GM19023 (cell line): ENCODE measurements around the gene THAP5.
A peak's percentile ranks its signal among the peaks of the same experiment; 100 is the strongest.

Experiments used
- ATAC-seq: cut with Tn5 transposase; IDR thresholded peaks from one replicate; pipeline ENCODE4 v1.9.1; 2021; ENCODE audit warnings: mild to moderate bottlenecking, moderate library complexity; ENCODE audit not compliant: unreplicated experiment

Gene THAP5, protein sequence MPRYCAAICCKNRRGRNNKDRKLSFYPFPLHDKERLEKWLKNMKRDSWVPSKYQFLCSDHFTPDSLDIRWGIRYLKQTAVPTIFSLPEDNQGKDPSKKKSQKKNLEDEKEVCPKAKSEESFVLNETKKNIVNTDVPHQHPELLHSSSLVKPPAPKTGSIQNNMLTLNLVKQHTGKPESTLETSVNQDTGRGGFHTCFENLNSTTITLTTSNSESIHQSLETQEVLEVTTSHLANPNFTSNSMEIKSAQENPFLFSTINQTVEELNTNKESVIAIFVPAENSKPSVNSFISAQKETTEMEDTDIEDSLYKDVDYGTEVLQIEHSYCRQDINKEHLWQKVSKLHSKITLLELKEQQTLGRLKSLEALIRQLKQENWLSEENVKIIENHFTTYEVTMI

DNA sequence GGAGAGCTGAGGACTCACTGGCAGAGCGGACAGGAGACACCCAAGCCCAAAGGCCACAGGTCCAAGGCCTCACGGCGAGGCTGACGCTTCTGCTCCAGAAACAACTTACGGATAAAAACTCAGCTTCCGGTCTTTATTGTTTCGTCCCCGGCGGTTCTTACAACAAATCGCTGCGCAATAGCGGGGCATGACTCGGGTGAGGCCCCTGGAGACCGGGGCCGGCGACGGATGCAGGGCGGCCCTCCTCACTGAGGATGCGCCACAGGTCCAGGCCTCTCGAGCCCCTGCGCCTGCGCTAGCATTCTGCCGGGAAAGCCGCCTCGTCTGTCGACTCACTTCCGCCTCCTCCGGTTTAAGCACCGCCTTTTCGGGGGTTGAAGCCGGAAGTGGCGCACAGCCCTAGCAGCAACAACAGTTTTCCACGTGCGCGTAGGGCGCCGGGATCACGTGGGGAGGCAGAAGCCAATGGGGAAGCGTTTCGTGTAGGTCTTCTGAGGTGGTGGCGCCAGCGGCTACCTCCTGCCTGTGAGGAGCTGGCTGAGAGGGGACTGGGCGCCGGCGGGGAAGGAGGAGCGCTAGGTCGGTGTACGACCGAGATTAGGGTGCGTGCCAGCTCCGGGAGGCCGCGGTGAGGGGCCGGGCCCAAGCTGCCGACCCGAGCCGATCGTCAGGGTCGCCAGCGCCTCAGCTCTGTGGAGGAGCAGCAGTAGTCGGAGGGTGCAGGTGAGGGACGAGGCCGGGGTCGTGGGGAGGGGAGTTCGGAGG lies at the start of gene THAP5, which contains the start of gene DNAJB9:
Gene THAP5 (minus strand): TSS at position 326 of the 765 bp plus-strand sequence. CDS start 137 bp downstream, at position 189.
Gene DNAJB9 (plus strand): TSS at position 494 of the 765 bp plus-strand sequence. CDS start 1,853 bp downstream, outside the sequence.
- ATAC-seq, result peak; percentile 96

DNA sequence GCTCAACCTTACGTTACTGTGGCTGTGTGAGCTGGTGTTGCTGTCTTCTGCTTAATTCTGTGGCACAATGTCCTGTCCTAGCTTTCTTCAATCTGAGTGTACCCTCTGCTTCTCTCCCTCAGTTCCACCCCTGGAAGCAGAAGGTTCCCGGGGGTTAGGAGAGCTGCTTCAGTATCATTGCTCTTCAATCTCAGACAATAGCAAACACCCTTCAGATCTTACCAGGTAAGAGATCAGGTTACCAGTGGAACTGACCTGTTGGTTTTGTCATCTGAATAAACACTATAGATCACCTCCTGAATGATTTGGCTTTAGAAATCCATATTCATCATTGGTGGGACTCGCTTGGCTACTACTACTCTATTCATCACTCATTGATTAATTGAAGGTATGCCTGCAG lies 48.5 kb upstream of the THAP5 start:
- ATAC-seq, result no peak

DNA sequence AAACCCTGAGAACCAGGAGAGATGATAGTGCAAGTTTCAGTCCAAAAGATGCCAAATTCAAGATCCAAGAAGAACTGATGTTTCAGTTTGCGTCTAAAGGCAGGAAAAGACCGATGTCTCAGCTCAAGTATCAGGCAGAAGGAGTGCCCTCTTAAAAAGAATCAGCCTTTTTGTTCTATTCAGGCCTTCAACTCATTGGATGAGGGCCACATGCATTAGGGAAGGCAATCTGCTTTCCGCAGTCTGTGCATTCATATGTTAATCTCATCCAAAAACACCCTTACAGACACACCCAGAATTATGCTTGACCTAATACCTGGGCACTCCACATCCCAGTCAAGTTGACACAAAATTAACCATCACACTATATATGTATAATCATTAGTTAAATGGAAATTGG lies 45.4 kb upstream of the THAP5 start:
- ATAC-seq, result no peak

DNA sequence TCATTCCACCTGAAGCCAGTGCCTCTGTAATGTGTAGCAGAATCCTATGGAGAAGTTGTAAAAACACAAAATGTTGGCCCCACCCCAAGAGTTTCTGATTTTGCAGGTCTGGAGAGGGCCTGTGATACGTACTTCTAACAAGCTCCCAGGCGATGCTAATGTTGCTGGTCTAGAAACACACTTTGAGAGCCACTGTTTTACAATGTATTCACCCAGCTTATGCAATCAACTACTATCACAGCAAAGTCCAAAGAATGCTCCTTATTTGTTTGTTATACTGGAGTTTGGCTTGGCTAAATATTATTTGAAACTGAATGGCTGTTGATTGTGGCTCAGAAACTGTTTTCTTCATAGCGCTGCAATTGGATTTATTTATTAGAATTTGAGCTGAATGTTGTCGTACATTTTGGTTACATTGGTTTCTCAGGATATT lies 44.5 kb upstream of the THAP5 start:
- no peak for ATAC-seq

DNA sequence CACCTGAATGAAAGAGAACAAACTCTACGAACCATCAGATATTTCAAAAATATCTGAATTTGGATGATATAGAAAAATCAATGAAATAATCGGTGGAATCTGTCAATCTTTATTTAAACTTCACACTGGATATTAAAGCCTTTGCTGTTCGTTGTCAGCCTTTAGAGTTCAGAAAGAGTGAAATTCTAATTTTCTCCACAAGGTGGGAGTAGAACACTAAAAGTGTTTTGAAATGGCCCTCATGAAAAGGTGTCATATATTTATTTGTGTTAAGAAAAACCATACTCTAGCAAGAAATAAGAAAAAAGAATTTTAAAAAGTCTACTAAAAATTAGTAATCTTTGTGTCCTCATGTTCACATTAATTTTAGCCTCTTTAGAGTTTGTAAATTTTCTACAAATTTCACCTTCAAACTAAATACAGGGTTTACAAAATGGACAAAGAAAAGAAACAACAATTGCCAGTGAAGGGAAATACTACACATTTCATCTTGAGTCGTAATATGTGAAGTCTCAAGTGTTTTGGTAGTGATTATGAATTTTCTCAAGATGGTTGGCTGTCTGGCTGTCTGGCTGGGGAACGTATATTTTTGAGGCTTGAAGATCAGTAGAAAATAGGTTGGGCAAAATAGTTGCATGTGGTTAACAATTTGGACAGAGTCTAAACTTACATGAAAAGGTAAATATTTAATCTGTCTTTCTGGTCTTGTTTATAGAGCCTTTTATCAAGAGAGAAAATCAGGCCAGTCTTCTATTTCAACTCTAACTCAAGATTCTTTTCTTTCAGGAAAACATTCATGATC lies 43.8 kb upstream of the THAP5 start:
- peak; percentile 67 for ATAC-seq

DNA sequence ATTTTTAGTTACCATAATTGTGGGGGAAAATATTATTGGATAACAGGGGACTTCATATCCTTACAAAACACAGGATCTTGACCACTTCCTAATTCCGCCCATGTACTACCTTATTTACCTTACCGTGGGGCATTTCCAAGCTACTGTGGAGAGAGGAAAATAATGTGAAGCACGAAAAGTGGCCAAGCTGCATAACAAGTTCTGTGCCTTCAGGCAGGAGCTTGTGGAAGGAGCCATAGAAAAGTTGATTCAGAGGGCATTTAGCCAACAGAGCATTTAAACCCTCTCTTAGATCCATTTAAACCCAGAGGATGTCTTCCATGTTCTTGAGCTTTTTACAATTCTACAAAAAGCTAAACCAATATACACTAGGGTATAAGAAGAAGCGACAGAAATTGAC lies 41.8 kb upstream of the THAP5 start:
- no peak for ATAC-seq

DNA sequence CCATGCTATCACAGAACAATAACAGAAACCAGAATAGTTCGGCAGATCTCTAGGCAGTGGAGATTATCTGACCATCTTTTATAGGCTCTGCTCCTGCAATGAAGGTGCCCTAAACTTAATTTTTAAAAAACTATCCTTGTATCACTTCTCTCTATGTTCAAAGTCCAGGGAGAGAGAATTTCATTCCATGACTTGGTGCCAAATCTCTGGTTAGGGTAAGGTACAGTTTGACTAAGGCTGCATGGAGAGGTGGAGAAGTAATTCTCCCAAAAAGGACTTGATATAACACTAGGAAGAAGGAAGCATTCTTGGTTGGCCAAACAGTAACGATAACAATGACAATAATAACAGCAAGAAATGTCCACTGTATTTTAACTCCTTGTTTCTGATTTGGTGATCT lies 40.1 kb upstream of the THAP5 start:
- no peak for ATAC-seq

DNA sequence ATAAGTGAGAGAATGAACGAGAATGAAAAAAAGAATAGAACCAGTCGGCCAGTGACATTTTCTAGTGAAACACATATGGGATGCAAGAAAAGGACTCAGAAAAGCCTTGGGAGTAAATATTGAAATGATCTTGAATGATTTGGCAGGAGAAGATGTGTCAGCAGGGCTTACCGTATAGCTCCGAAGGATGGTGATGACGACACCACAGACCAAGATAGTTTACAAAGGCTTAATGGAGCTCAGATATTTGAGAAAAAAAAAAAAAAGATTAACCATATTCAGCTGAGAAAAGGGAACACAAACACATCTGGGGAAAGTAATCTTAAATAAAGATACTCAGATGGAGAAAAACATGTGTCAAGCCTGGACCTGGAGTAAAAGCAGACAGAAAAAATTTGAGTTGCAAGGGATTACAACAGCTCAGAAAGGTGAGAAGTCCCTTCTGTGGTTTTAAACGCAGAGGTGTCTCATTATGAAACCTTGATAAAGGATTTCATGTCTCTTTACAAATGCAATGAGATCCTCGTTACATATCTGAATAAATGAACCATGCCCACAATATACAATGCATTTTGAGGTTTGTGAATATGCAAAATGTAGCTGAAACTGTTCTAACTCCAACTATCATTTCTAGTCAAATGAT lies 36.2 kb upstream of the THAP5 start:
- ATAC-seq, result no peak

DNA sequence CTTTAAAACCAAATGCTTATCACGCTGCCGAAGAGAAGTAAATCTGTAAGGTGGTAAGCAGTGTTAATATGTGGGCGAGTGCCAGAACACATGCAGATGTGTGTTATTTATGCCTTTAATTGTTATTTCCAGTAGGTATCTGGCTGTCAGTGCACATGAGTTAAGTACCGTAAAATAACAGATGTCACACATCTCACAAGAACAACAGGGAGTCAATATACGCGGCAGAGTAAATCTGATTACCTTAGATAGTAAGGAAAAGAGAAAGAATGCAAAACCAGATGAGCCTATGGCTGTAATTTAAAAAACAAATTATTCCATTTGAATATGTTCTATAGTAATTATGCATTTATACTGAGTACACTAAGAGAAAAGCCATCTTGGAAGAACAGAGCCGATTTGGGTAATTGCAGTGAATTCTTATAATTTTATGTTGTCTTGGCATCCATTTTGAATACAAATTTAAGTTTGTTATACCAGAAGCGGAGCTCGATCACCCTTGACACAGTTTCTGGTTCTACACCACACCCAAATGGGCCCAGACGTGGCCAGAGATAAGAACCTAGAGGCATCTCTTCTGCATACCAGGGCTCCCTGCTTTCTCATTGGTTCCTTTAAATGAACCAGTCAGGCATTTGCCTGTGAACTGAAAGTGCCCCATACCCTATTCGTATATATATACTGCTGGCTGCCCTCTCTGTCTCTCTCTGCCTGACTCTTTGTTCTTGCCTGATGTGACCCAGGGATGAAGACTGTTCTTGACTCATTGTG lies 35.0 kb upstream of the THAP5 start:
- ATAC-seq, result no peak

DNA sequence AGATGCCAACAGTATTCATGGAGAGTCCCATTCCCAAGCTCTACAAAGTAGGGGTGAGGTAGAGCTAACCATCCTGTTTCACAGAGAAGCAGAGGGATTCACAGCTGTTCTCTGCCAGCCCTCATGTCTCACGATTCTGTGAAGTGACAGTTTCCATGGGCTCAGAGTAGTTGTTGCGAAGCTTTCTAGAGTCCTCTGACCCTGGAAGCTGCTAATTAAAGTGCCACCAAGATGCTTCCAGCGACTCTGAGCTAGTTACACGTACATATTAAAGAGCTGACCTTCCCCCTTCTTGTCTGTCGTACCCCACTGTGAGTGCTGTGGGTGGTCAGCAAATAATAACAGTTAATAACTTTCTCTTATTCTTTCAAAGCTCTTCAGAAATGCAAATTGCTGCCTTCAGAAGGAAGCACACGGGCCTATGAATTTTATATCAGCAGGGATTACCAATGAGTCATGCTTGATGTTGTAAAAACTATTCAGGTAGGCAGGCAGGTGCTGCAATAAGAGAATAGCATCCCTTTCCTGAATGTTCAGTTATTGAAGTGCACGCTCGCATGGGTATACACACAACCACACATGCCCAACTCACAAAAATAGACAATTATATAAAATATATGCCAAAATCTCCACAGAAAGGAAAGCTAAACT lies 34.3 kb upstream of the THAP5 start:
- ATAC-seq, result no peak

DNA sequence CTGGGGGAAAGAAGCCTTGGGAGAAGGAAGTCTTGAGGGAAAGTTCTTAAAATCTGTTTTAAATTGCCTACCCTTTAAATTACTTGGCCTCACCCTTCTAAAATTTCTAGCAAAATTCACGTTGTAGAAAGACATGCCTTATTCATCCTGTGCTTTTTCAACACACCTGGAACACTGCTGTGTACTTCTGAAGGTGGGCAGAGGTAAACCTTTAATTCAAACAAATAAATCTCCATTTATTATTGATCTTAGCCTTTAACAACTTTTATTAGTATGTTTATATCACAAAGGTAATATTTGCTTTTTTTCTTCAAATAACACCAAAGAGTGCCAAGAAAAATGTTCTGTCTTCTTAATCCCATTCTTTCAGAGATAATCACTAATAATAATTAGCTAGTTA lies 30.9 kb upstream of the THAP5 start:
- no peak for ATAC-seq

DNA sequence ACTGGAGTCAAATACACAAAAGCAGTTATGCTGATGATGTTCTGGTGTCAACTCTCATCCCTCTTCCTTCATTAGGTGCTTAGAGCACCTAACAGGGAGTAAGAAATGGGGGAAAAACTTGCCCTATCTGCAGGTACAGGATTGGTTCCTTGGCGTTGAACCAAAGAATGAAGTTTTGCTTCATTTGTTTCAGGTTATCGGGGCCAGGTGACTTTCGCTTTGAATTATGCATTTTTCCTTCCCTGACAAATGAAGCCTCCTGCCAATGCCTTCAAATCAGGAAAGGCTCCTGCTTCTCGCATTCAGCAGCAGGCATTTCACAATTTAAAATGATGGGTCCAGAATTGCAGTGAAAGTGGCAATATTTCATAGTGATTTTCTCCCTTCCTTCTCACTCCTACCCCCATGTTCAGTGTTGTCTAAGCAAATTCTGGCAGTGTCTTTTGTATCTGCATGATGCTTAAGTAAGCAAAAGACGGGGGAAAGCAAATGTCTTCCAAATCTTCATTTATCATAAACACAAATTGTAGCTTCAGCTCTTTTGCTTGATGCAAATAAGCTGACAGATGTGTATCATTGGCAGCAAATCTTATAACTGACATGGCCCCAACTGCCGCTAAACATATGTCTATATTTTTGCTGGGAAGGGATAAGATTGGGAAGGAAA lies 29.5 kb upstream of the THAP5 start:
- no peak for ATAC-seq

DNA sequence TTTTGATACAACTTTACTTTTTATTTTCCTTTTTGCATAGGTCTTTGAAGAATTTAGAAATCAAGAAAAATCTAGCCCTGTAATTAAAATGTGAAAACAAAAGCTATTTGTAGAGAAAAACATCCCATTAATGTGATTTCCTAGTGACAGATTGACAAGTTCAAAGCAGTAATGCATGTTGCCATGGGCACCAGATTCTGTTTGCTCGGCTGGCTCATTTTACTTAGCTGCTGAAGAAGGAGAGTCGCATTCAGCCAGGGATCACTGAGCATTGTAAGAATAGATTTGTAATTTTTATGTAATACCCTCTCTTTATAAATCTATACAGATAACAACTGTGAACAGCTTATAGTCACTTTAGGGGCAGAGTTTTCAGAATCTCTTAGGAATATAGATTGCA lies 28.6 kb upstream of the THAP5 start:
- no peak for ATAC-seq

DNA sequence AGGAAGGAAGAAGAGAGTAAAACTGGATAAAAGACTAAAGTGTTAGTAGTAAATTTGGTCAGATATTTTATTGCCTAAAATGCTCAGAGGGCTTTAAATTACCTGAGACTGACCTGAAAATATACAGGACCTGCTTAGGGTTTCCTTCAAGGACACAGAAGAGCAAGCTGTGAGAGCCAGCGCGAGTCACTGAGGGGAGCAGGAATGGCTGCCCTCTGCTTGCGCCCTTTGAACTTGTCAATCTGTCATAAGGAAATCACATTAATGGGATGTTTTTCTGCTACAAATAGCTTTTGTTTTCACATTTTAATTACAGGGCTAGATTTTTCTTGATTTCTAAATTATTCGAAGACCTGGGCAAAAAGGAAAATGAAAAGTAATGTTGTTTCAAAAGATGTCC lies 27.1 kb upstream of the THAP5 start:
- no peak for ATAC-seq

DNA sequence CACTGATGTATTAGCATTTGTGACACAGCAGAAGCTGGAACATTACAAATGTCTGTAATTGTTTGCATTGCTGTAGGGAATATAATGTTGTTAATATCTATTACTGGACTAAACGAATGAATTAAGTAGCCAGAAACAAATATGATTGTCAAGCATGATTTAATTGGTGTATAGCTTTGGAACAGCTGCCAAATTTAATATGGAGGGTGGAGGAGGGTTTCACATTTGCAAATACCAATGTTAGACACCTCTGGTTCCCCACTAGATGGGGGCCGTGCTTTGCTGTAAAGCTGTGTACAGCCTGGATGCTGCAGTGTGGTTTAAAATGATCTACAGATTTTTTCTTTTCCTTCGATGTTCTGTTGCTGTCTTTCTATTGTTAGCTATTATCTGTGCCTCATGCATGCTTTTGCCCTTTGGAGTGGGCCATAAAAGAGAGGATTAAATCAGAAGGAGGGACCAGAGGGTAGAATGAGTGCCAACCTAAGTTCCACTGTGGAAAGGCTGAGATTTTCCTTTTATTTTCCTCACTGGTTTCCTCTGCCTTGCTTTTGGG lies 23.2 kb upstream of the THAP5 start:
- ATAC-seq, result no peak

DNA sequence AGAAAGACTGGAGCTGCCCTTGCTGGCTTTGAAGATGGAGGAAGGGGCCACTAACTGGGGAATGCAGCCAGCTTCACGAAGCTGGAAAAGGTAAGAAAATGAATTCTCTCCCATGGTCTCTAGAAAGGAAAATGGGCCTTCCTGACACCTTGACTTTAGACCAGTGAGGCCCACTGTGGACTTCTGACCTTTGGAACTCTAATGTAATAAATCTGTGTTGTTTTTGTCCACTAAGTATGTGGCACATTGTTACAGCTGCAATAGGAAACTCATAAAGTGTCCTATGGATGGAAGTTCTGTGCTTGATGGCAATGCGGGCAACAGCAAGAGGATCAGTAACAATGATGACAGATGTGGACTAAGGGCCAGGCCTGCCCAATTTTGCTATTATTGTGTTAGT lies 21.1 kb upstream of the THAP5 start:
- no peak for ATAC-seq

DNA sequence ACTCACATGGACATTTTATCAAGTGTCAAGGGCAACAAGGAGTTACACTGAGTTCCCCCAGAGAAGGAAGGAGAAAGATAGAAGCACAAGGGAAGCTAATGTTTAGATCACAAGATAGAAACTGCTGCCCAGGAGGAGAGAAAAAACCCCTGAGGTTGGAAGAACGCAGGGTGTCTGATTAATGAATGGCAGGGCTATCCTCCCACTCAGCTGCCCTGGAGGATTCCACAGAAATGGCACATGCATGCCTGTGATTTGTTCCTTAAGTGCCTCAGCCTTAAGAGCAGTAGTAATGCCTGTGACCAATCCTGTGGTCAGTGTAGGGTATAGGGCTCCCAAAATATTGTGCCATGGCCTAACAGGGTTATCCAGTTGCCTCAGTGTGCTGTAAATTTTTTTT lies 20.4 kb upstream of the THAP5 start:
- no peak for ATAC-seq

DNA sequence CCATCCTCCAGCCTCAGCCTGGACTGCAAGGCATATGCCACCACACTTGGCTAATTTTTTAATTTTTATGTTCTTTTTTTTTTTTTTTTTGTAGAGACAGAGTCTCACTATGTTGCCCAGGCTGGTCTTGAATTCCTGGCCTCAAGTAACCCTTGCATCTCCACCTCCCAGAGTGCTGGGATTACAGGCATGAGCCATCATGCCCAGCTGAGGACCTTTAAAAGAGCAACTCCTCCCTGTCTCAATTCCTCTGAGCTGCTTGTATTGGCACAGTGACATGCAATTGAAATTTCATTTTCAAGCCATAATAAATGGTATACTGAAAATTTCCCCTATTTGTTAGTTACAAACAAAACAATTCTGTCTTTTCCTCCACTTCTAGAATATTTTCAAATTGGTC lies 19.7 kb upstream of the THAP5 start:
- ATAC-seq, result no peak

DNA sequence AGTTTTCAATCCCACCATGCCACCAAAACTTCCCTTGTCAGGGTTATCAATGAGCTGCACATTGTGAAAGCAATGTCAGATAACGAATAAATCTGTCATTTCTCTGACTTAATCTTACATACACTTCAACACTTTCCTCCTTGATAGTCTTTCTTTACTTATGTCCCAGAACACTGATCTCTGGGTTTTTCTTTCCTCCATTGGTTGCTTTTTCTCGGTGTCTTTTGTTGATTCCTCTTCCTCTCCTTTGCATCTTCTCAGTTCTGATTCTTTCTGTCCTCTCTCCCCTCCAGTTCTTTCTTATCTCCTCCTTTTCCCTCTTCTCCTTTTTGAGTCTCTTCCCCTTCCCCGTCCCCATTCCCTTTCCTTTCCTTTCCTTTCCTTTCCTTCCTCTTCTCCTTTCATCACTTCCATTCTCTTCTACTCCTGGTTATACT lies 16.8 kb upstream of the THAP5 start:
- no peak for ATAC-seq
